NCI-H460 (cell line): ENCODE results near the gene EIF4ENIF1. TPM values are rescaled to one million over a fixed set of nuclear protein-coding genes. Genes with fewer than 3 reads are reported as not detected.
"Not testable (repeated sequence)": the region's sequence is repeated elsewhere in the genome, so short reads cannot be mapped to it uniquely, and the experiment has no call there.

Source experiments
- DNase-seq: peaks from one replicate; pipeline ENCODE4 v3.0.0-alpha.2; 2016; ENCODE audit warnings: low read depth; ENCODE audit errors: extremely low read depth
- polyA plus RNA-seq: library from polyadenylated mRNA; depleted of rRNA; stranded (reverse); fragments of >200 nt; gene quantifications from 2 replicates; pipeline ENCODE4 v1.2.3, GENCODE V29; 2014; cell fraction: nucleus; rRNA removed
- total RNA-seq: library from RNA; depleted of rRNA; stranded (reverse); fragments of >200 nt; shearing (Covaris generic); gene quantifications from 2 replicates; pipeline ENCODE4 v1.2.3, GENCODE V29; 2014; rRNA removed

The EIF4ENIF1 gene
- 7.8 and 8.2 TPM in 2 replicates for total RNA-seq
- polyA plus RNA-seq, result 9.6 and 17.7 TPM in 2 replicates

DNA sequence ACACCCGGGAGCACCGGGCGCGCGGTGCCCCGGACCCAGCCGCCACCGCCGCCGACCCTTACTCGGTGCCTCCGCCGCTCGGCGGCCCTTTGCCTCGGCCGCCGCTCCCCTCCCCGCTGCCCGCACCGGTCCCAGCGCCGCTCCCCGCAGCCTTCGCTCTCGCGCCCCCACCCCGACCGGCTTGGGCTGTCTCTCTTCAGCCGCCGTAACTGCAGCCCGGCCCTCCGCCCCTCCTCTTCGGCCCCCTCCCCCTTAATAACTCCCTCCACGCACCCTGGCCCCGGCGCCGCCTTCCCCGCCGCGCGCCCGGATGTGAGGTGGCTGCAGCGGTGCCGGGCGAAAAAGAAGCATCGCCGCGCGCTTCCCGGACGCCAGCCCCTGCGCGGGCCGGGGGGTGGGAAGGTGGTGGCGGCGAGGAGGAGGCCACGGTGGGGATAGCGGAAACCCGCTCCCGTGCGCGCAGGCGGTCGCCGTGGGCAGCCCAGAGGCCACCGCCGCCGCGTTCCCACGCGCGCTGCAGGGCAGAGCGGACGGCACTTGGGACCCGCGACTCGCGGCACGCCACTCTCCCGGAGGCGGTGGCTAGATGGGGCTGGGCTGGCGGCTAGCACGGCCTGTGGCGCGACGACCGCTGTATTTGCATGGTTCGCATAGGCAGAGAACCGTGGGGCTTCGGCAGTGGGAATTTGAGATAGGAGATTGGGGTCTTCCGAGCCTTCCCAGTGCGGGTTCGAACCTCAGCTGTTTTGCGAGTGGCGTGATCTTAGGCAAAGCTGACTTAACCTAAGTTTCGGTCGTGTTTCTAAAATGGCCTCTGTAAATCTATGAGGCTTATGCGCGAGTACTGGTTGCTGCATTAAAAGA, at the start of gene EIF4ENIF1:
Gene EIF4ENIF1 (minus strand): TSS at position 211 of the 864 bp plus-strand sequence. CDS start 1,124 bp downstream, outside the sequence.
- peak; percentile 64 for DNase-seq

DNA sequence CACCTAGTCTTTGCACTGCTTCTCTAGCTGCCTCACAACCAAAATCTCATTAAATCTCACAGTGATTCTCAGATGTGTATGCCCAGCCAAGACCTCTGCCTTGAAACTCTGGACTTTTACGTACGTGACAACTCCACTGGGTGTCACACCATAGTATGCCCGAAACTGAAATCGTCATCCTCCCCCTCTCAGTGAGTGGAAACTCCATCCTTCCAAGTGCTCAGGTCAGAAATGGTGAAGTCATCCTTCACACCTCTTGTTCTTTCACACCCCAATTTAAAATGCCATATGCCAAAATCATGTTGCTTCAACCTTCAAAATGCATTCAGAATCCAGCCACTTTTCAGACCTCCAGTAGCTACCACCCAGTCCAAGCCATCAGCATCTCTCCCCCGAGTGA, 49.2 kb upstream of the EIF4ENIF1 start:
- no peak for DNase-seq

- DNase-seq, result no peak
Measured at GRCh38 chr22:31537019-31537535, 47.4 kb upstream of the EIF4ENIF1 start.

- no peak for DNase-seq
Measured at GRCh38 chr22:31533374-31533773, 43.7 kb upstream of the EIF4ENIF1 start.

DNA sequence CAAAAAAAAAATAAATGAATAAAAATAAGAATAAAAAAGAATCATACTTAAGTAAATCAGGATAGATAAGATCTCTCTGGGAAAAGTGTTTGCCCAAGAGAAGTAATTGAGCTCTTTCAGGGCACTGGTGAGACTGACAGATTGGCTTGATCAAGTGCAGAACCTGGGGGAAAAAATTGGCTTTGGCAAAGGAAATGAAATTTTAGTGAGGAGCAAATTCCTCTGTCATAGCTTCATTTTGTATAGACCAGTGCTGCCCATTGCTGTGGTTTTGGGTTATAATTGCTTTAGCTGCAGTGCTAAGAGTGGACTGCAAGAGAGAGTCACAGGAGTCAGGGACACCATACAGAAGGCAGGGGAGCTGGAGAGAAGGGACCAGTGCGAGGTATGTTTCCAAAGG, 42.4 kb upstream of the EIF4ENIF1 start:
- DNase-seq, result no peak

GRCh38 chr22:31530823-31531195, 41.2 kb upstream of the EIF4ENIF1 start:
- DNase-seq, result no peak

DNA sequence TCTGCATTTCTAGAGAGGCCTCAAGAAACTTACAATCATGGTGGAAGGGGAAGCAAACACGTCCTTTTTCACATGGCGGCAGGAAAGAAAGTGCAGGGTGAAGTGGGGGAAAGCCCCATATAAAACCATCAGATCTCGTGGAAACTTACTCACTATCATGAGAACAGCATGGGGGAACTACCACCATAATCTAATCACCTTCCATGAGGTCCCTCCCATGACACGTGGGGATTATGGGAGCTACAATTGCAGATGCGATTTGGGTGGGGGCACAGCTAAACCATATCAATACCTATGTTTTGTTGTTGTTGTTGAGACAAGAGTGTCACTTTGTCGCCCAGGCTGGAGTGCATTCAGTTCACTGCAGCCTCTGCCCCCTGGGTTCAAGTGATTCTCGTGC, 36.6 kb upstream of the EIF4ENIF1 start:
- no peak for DNase-seq

DNA sequence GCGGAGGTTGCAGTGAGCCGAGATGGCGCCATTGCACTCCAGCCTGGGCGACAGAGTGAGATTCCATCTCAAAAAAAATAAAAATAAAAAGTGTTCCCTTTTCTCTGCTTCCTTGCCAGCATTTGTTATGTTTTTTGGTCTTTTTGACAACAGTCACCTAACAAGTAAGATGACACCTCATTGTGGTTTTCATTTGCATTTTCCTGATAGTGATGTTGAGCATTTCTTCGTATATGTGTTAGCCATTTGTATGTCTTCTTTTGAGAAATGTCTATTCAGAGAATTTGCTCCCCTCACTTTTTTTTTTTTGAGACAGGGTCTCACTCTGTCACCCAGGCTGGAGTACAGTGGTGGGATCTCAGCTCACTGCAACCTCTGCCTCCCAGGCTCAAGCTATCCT, 34.5 kb upstream of the EIF4ENIF1 start:
- not testable (repeated sequence) for DNase-seq

DNA sequence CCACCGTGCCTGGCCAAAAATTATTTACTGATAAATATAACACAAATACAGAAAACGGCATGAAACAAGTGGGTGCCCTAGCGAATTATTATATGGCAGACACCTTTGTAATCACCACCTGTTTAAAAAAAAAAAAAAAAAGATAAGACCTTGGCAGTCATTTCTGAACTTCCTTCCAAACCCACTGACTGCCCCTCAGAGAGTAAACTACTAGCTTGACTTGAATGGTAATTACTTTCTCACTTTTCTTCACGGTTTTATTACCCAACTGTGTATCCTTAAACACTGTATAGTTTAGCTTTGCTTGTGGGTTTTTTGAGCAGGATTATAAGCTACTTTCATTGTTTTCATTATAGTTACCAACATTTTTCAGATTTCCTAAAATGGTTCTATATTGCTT, 30.4 kb upstream of the EIF4ENIF1 start:
- no peak for DNase-seq

- no peak for DNase-seq
Measured at GRCh38 chr22:31509061-31509762, 19.6 kb upstream of the EIF4ENIF1 start.

- no peak for DNase-seq
Measured at GRCh38 chr22:31508536-31508935, 18.9 kb upstream of the EIF4ENIF1 start.

DNA sequence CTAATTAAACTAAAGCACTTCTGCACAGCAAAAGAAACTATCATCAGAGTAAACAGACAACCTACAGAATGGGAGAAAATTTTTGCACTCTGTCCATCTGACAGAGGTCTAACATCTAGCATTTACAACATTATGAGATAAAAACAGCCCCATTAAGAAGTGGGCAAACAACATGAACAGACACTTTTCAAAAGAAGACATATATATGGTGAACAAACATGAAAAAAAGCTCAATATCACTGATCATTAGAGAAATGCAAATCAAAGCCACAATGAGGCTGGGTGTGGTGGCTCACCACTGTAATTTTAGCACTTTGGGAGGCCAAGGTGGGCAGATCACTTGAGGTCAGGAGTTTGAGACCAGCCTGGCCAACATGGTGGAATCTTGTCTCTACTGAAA, 17.9 kb upstream of the EIF4ENIF1 start:
- not testable (repeated sequence) for DNase-seq

DNA sequence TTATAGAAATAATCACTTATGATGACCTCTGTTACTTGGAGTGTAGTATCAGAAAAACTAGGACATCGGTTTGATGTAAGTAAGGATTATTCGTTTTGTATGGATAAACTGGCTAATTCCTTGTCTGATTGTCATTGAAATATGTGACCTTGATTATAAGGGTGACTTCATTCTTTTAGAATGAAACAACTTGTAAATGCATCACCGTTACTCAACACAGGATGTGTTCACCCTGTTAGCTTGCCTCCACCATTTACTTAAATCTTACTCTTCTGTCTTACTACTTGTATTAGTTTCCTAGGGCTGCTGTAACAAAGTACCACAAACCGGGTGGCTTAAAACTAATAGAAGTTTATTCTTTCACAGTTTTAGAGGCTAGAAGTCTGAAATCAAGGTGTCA, 14.6 kb upstream of the EIF4ENIF1 start:
- no peak for DNase-seq

DNA sequence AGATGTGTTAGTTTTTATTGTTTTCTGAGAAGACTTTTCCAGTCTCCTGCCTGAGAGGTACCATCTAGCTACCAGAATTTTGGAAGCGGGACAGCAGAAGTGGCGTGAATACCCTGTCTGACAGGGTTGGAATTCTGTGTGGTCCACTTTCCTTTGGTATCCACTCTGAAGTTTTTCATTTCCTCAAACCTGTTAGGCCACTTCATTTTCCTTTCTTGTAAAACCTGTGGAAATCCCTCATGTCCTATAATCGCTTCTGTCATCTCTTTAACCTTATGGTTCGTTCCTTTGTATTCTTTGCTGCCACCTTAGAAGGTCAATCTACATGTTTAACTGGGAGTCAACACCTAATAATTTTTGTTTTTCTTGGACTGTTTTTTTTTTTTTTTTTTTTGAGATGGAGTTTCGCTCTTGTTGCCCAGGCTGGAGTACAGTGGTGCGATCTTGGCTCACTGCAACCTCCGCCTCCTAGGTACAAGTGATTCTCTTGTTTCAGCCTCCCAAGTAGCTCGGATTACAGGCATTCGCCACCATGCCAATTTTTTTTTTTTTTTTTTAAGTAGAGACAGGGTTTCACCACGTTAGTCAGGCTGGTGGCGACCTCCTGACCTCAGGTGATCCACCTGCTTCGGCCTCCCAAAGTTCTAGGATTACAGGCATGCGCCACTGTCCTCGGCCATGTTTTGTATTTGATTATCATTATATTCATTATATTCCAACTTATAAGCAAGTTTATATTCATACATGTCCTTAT, 13.7 kb upstream of the EIF4ENIF1 start:
- DNase-seq, result no peak

DNA sequence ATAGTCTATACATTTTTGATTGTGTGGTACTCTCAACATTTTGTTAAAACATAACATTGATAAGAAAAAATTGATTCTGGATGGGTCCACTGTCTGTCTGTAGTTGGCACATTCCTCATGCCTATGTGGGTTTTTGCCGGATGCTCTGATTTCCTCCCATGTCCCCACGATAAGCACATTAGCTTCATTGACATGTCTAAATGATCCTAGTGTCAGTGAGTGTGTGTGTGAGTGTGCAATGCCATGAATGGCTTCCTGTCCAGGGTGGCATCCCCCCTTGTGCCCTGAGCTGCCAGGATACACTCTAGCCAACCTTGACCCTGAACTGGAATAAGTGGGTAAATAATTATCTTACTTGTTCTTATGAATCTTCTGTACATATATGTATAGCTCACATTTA, 12.1 kb upstream of the EIF4ENIF1 start:
- DNase-seq, result no peak

GRCh38 chr22:31497148-31497938, 7.7 kb upstream of the EIF4ENIF1 start:
- no peak for DNase-seq

- DNase-seq, result no peak
Measured at GRCh38 chr22:31496735-31497146, 7.1 kb upstream of the EIF4ENIF1 start.

DNA sequence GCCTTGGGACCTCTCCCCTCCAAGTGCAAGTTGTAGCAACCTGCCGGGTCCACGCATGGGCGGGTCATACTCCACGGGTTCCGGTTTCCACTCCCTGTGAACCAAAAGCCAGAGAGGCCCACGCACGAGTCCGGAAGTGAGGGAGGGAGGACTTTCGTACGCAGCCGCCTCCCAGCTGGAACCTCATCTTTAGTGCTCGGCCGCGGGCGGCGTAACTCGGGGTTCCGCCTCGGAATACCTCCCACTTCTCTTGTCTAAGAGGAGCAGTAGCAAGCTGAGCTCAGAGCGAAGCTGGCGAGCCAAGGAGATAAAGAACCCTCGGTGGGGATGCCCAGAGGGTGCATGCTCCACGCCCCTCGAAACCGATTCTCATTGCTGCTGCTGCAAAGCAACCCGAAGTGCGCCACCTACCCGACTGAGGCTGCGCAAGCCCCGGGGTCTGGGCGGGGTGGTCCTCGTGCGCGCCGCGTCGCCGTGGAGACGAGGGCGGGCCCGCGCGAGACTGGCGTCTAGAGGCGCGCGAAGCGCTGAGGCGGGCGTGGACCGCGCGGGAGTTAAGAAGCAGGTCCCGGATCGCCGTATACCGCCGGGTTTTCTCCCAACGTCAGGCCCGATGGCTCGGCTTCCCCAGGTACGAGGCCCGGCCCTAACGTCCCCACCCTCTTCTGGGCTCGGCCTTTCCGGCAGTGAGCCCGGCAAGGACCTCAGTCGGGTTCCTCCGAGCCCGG, 6.5 kb upstream of the EIF4ENIF1 start, which contains the start of gene SFI1:
Gene SFI1 (plus strand): TSS at position 530 of the 728 bp plus-strand sequence. CDS start 11,749 bp downstream, outside the sequence.
- peak; percentile 68 for DNase-seq

DNA sequence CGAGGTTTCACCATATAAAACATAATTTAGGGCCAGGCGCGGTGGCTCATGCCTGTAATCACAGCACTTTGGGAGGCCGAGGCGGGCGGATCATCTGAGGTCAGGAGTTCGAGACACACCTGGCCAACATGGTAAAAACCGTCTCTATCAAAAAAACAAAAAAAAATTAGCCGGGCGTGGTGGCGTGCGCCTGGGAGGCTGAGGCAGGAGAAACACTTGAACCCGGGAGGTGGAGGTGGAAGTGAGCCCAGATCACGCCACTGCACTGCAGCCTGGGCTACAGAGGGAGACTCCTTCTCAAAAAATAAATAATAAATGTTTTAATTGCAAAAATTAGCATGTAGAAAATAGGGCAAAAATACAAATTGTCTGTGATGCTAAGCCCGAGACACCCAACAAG, 5.7 kb upstream of the EIF4ENIF1 start:
- DNase-seq, result no peak
